GM23248 (cell line): Measurements from ENCODE around the gene FTO.

Source experiments
- EZH2 ChIP-seq: fragments of 200-600 bp; sonication (generic); IDR thresholded peaks from 2 replicates; pipeline ENCODE4 v1.6.1; 2018; ENCODE audit warnings: antibody characterized with exemption, mild to moderate bottlenecking; ENCODE audit not compliant: insufficient read depth, poor library complexity, severe bottlenecking
- EZH2phosphoT487 ChIP-seq: fragments of 200-600 bp; sonication (generic); IDR thresholded peaks from 2 replicates; pipeline ENCODE4 v1.6.1; 2018; ENCODE audit warnings: antibody characterized with exemption, moderate library complexity, mild to moderate bottlenecking, low read depth; ENCODE audit not compliant: insufficient read depth

- no peak for TF ChIP-seq EZH2
- TF ChIP-seq EZH2phosphoT487 = no peak
Measured at GRCh38 chr16:54171626-54172537, 467.9 kb downstream of the FTO start.
